GM21390 (cell line): ENCODE measurements around the gene PTPRN2.
"Not testable (repeated sequence)": the region's sequence is repeated elsewhere in the genome, so short reads cannot be mapped to it uniquely, and the experiment has no call there.

Experiments
- ATAC-seq: cut with Tn5 transposase; IDR thresholded peaks from one replicate; pipeline ENCODE4 v1.9.1; 2021; ENCODE audit not compliant: unreplicated experiment

PTPRN2 gene

GRCh38 chr7:158473221-158473620 is 114.4 kb downstream of the PTPRN2 start:
- ATAC-seq = no peak

DNA sequence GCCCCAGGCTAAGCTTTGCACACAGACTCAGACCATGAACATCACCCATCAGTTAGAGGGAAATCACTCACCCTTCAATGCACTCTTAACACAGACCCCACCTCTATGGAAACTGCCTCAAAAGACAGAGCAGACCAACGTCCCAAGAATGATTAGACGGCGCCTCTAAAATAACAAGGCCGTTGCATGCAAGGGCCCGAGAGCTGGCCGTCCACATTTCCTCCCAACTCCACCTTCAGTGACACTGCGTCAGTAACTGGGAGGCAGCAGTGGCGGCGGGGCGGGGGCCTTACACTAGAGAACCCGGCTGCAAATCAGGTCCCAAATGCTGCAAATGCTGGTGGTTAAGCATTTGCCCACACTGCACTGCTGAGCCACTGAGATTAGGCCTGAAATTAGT is 115.0 kb downstream of the PTPRN2 start:
- ATAC-seq = no peak

GRCh38 chr7:158471716-158472115 is 115.9 kb downstream of the PTPRN2 start:
- ATAC-seq = no peak

DNA sequence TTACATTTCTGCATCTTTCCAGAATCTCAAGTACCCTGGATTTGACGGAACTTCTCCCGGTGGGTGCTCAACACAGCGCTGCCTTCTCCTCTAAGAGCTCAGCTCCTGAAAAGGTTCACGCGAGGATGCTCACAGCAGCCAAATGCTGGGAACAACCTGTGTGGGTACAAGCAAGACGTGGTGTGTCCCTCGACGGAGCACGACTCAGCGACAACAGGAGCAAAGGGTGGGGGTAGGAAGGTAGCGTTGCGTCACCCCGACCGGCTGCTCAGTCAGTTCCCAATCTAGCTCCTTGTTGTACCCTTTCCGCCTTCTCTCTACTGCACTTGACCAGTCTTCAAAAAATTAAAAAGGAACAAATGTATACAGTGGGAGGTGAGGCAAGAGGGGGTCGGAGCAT is 117.3 kb downstream of the PTPRN2 start:
- ATAC-seq = no peak

- ATAC-seq = no peak
Observed at GRCh38 chr7:158469396-158470051, 118.1 kb downstream of the PTPRN2 start.

DNA sequence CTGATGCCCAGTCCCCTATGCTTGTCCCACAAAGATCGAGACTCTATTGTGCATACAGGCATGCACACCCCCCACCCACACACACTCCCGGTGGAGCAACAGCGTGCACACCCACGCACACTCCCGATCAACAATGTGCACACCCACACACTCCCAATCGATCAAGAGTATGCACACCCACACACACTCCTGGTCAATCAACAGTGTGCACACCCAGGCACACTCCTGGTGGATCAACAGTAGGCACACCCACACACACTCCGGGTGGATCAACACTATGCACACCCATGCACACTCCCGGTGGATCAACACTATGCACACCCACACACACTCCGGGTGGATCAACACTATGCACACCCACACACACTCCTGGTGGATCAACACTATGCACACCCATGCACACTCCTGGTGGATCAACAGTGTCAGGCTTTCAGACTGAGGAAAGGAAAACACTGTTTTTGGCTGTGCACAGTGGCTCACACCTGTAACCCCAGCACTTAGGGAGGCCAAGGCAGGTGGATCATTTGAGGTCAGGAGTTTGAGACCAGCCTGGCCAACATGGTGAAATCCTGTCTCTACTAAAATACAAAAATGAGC is 118.8 kb downstream of the PTPRN2 start:
- ATAC-seq = no peak

DNA sequence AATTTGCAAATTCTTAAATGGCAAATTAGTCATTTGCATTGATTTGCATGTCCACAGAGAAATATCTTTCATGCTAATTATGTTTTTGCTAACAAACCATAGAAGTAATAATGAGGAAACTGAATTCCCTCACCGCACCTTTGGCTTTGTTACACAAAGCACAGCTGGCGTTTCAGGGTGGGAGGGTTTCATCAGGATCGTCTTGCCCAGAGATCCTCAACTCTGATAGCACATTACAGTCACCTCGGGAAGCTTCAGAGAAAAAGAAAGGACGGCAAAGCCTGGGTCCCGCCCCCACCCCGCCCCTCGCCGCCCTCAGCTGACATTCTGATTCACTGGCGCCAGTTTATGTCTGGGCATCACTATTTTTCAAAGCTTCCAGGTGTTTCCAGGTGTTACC is 119.4 kb downstream of the PTPRN2 start:
- no peak for ATAC-seq

GRCh38 chr7:158467562-158467961 is 120.1 kb downstream of the PTPRN2 start:
- ATAC-seq = no peak

DNA sequence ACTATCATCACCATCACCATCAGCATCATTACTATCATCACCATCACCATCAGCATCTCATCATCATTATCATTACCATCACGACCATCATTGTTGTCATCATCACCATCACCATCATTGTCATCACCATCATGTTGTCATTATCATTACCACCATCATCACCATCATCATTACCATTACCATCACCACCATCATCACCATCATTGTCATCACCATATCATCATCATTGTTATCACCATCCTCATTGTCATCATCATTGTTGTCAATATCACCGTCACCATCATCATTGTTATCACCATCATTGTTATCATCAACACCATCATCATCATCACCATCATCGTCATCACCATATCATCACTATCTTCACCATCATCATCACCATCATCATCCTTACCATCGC is 124.3 kb downstream of the PTPRN2 start:
- no peak for ATAC-seq

DNA sequence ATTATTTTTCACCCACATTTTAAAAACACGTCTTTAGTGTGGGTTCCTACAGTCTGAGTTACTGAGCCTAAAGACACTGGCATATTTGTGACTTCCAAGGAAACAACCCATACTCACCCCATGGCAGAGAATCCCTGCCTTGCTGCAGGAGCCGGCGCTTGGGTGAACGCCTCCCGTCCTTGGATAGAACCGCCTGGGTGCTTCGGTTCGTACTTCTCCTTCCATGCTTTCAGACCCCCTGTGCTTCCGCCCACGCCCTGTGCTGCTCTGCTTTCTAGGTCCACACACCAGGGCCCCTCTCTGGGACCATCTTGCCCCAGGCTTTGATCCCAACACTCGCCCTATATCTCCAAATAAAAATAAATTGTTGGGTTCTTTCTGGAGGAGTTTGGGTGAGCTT is 125.8 kb downstream of the PTPRN2 start:
- no peak for ATAC-seq

- ATAC-seq = no peak
Observed at GRCh38 chr7:158460665-158461064, 127.0 kb downstream of the PTPRN2 start.

DNA sequence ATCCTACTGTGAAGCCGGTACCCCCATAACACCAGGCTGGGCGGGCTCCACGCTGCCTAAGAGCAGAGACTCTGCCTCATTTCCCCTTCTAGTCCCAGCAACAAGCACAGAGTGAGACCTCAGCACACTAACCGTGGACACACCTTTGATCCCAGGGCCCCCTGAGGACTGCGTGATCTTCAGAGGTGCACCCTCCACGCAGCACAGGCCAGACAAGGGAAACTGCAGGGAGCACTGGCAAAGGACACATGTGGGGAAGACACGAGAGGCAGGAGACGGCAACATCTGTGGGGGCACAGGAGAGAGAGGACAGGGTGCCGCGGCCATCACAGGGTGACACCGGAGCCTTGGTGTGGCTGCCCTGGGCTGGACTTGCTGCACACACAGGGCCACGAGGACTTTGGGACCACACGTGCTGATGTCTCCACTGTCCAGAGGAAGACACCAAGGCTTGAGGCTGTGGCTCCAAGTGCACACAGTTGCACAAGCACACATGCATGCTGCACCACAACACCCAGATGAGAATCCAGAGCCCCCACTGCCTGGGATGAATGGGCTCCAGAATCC is 128.8 kb downstream of the PTPRN2 start:
- no peak for ATAC-seq

GRCh38 chr7:158458096-158458495 is 129.5 kb downstream of the PTPRN2 start:
- ATAC-seq = no peak

DNA sequence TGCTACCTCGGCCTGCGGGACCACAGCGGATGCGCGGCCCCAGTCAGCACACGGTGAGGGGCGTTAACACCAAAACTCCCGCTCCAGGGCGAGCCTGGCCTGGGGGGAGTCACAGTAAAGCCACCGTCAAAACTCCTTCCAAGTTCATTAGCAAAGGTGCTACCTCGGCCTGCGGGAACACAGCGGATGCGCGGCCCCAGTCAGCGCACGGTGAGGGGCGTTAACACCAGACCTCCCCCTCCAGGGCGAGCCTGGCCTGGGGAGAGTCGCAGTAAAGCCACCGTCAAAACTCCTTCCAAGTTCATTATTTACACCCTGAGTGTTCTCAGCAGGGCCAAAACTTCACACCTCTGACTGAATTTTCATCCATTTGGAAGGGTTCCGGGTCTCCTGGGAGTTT is 130.0 kb downstream of the PTPRN2 start:
- not testable (repeated sequence) for ATAC-seq

DNA sequence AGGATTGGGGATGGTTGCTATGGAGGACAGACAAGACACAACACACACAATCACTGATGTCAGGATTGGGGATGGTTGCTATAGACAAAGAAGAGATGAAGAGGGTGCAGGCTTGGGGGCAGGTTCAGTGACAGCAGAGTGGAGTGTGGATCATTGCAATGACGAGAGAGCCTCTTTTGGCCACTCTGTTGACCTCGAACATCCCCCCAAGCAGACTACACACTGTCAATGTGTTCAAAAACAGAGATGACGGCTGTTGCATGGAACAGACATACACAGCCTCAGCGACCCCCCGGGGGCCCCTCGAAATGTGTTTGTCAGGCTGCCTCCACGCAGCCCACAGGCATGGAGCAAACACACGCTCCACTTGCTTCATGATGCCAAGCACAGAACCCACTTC is 133.0 kb downstream of the PTPRN2 start:
- ATAC-seq = no peak

DNA sequence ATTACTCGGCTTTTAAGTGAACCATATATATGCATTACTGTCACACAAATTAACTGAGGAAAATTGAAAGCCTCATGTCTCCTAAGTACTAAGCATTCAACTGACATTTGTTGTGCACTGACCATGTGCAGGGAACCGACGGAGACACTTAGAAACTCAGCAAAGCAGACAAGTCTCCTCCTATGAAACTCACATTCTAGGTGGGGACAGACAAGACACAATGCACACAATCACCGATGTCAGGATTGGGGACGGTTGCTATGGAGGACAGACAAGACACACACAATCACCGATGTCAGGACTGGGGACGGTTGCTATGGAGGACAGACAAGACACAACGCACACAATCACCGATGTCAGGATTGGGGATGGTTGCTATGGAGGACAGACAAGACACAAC is 134.0 kb downstream of the PTPRN2 start:
- no peak for ATAC-seq

- no peak for ATAC-seq
Observed at GRCh38 chr7:158452331-158452730, 135.3 kb downstream of the PTPRN2 start.

DNA sequence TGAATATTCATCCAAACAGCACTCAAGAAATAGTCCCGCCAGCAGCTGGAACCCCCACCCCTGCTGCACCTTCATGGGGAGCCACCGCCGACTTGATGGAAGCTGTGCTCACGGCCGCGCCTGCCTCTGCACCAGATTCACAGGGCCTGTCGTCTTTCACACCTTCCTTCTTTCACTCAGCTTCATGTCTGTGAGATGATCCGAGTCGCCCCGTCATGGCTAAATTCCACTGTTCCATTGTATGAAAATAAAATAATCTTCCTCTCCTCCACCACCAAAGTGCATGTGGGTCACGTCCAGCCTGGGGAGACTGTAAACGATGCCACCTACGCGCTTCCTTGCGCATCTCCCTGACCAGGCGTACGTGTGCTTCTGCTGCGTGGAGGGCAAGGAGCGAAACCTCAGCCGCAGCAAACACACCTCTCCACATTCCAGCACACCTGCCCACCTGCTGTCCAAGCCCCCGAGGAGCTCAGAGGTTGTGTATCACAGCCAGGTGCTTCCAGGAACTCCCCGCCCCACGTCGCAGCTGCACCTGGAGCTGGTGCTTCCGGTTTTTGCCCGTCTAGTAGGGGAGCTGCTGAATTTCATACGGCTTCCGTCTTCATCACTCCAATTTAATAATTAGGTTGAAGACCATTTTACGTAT is 137.0 kb downstream of the PTPRN2 start:
- no peak for ATAC-seq

GRCh38 chr7:158449942-158450341 is 137.7 kb downstream of the PTPRN2 start:
- ATAC-seq = no peak

- no peak for ATAC-seq
Observed at GRCh38 chr7:158449266-158449665, 138.4 kb downstream of the PTPRN2 start.

DNA sequence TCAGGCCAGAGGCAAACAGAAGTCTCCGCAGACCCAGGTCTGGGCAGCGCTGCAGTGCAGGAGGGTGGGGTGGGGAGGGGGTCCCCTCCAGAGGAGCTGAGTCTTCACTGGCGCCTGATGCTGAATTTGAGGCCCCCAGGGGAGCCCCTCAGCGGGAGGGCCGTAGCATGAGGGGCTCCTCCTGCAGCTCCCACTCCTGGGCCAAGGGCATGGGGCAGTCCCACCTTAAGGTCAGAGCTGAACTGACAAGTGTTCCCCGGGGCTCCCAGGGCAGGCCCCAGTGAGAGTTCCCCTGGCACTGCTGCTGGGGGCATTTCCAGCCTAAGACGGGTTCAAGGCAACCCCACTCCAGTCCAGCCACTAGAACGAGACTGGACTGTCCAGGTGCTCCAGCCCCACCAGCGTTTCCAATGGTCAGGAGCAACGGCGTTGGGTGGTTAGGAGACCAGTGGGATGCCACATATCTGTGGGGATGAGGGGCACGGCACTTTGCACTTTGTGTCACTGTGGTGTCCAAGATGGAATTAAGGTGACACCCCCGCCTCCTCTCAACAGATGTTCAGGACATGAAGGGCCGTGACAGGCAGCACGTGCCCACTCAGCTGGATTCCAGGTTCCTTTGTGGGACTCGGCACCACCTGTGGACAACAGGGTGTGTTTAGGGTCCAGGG is 139.1 kb downstream of the PTPRN2 start:
- ATAC-seq = no peak
